A204.1 (cell line): Measurements from ENCODE around the gene STARD10.

Experiments used
- FAIRE-seq: peaks from 2 replicates; lab custom pipeline; 2012; peaks lifted over from hg19 to GRCh38; lab: Jason Lieb, UNC

STARD10 gene

DNA sequence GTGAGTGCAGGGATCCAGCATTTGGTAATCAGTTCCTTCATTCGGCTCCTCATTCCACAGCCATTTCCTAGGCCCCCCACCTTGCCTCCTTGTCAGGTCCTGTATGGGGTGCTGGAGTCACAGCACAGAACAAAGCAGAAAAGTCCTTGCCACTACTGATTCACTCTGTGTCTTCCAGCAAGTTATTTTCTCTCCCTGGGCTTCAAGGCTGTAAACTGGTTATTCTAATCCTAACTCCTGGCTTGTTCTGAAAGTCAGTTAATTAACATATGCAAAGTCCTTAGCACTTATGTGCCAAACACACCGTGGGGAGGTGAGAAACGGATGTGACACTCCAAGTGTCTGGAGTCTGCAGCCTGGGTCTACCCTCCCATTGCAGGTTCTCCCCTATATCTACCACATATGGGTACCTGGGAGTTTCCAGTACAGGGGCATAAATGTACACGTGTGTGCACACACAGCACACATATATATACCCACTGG, 89.0 kb downstream of the STARD10 start:
- no peak for FAIRE-seq
